ENCODE data around the gene CADM1. TPM values are rescaled to one million over a fixed set of nuclear protein-coding genes. Genes with fewer than 3 reads are reported as not detected.

The CADM1 gene
- polyA plus RNA-seq, 1 donor (not counting 4 experiments of a cell fraction or from before 2014, with no cell fraction given), result 9.5 TPM

- H3K9ac ChIP-seq (ENCODE audit: control insufficient read depth, extremely low read depth, insufficient read depth, low read length), result no peak overlapping the region
- no peaks in the 10 kb centered on the region for H3K9me3 ChIP-seq (ENCODE audit: control insufficient read depth, low read depth, low read length)
- H3K27ac ChIP-seq (ENCODE audit: control insufficient read depth, insufficient read depth, low read length), result no peak overlapping the region
- no peaks in the 10 kb centered on the region for H4K20me1 ChIP-seq (ENCODE audit: control insufficient read depth, extremely low read depth, insufficient read depth, low read length)
- no peak overlapping the region for H3K4me2 ChIP-seq (ENCODE audit: control insufficient read depth, extremely low read depth, insufficient read depth, low read depth, low read length)
- no peaks in the 10 kb centered on the region for H3K9me1 ChIP-seq (ENCODE audit: control insufficient read depth, extremely low read depth, insufficient read depth, low read length)
- H3K4me1 ChIP-seq (ENCODE audit: control insufficient read depth, extremely low read depth, insufficient read depth, low read length), result no peaks in the 10 kb centered on the region
- H2AFZ ChIP-seq (ENCODE audit: control insufficient read depth, low read length), result no peak overlapping the region
- no peak for DNase-seq (ENCODE audit: low read depth, low spot score)
- no peaks in the 10 kb centered on the region for H3K79me2 ChIP-seq (ENCODE audit: control insufficient read depth, insufficient read depth, low read length)
- no peak for FAIRE-seq
- H3K36me3 ChIP-seq (ENCODE audit: control insufficient read depth in 2 of 2, extremely low read depth in 1 of 2, insufficient read depth in 2 of 2, low read length in 2 of 2), result no peaks in the 10 kb centered on the region
- H3K27me3 ChIP-seq (ENCODE audit: control insufficient read depth, extremely low read depth, insufficient read depth, low read length), result no peaks in the 10 kb centered on the region
- dilution Hi-C loops (cut with MboI; ENCODE audit: extremely low pct_ligation_motif_present, low sequenced_read_pairs), result no loop called here
- no peak for TF ChIP-seq EZH2 (IDR thresholded peaks at IDR 0.05; ENCODE audit: low read length)
- TF ChIP-seq CTCF (optimal IDR thresholded peaks at IDR 0.05 in 1 of 3, IDR thresholded peaks at IDR 0.05 in 1 of 3, conservative IDR thresholded peaks at IDR 0.05 in 1 of 3; ENCODE audit: extremely low read depth in 1 of 3, insufficient read depth in 2 of 3, low read length in 3 of 3), result no peak
- no peak overlapping the region for H3K4me3 ChIP-seq (ENCODE audit: control insufficient read depth in 2 of 3, extremely low read depth in 1 of 3, insufficient read depth in 2 of 3, low read depth in 1 of 3, low read length in 3 of 3)
Observed at GRCh38 chr11:115255006-115255762, 249.0 kb downstream of the CADM1 start.

GRCh38 chr11:115251126-115251525 is 253.1 kb downstream of the CADM1 start:
- Histone ChIP-seq H2AFZ (ENCODE audit: control insufficient read depth, low read length) (no peak overlapping the region), H3K27ac (ENCODE audit: control insufficient read depth, insufficient read depth, low read length) (no peak overlapping the region), H3K9ac (ENCODE audit: control insufficient read depth, extremely low read depth, insufficient read depth, low read length) (no peak overlapping the region), H3K79me2 (ENCODE audit: control insufficient read depth, insufficient read depth, low read length) (no peaks in the 10 kb centered on the region), H3K4me2 (ENCODE audit: control insufficient read depth, extremely low read depth, insufficient read depth, low read depth, low read length) (no peak overlapping the region), H3K36me3 (ENCODE audit: control insufficient read depth in 2 of 2, extremely low read depth in 1 of 2, insufficient read depth in 2 of 2, low read length in 2 of 2) (no peaks in the 10 kb centered on the region), H4K20me1 (ENCODE audit: control insufficient read depth, extremely low read depth, insufficient read depth, low read length) (no peaks in the 10 kb centered on the region), H3K9me3 (ENCODE audit: control insufficient read depth, low read depth, low read length) (no peaks in the 10 kb centered on the region), H3K4me3 (ENCODE audit: control insufficient read depth in 2 of 3, extremely low read depth in 1 of 3, insufficient read depth in 2 of 3, low read depth in 1 of 3, low read length in 3 of 3) (no peak overlapping the region), H3K9me1 (ENCODE audit: control insufficient read depth, extremely low read depth, insufficient read depth, low read length) (no peaks in the 10 kb centered on the region), H3K4me1 (ENCODE audit: control insufficient read depth, extremely low read depth, insufficient read depth, low read length) (no peaks in the 10 kb centered on the region), H3K27me3 (ENCODE audit: control insufficient read depth, extremely low read depth, insufficient read depth, low read length) (no peaks in the 10 kb centered on the region)
- dilution Hi-C loops (cut with MboI; ENCODE audit: extremely low pct_ligation_motif_present, low sequenced_read_pairs), result no loop called here
- TF ChIP-seq EZH2 (IDR thresholded peaks at IDR 0.05; ENCODE audit: low read length) (no peak), CTCF (optimal IDR thresholded peaks at IDR 0.05 in 1 of 3, IDR thresholded peaks at IDR 0.05 in 1 of 3, conservative IDR thresholded peaks at IDR 0.05 in 1 of 3; ENCODE audit: extremely low read depth in 1 of 3, insufficient read depth in 2 of 3, low read length in 3 of 3) (no peak)
- DNase-seq (ENCODE audit: low read depth, low spot score), result no peak
- FAIRE-seq, result no peak

All from keratinocyte (primary cell).